Muscle of arm (tissue), 12 donors: ENCODE measurements around the gene TMEM200C. TPM values are rescaled to one million over a fixed set of nuclear protein-coding genes. Genes with fewer than 3 reads are reported as not detected.
"Not testable (repeated sequence)": the region's sequence is repeated elsewhere in the genome, so short reads cannot be mapped to it uniquely, and the experiment has no call there.

Source experiments
- DNase-seq: peaks from one replicate; pipeline ENCODE4 v3.0.0-alpha.2; 2013
- polyA plus RNA-seq, 12 donors: library from polyadenylated mRNA; unstranded; fragments of 120-200 nt; gene quantifications; one replicate each; pipeline ENCODE4 v1.2.1, GENCODE V29; 2013; ENCODE audit not compliant: insufficient read length in 12 of 12

The TMEM200C gene
- polyA plus RNA-seq, 12 donors, result 0.19 to 4.0 (median 0.77) TPM; not detected in 2

DNA sequence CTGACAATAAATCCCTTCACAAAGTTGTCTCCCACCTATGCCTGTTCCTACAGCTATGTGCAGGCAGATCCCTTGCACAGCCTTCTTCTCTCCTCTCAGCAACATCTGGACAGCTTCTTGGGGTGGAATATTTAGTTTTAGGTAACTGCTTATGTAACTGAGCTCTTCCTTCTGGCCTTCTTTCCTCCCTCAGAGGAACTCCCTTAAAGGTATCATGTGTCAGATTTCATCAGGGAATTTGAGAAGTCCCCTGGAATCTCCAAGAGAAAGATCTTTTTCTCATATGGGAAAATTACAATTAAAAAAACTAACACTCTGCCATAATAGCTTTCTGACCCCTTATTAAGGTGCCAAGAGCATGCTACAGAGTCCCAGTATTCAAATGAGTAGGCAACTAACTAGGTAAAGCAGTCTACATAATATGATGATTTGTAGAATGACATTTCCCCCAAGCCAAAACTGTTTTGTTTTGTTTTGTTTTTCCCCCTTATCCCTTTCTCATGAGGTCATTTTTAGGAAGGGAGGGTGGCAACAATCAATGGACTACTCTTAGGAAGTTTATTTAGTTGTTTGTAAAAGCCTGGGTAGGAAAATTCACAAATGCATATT, 2.4 kb downstream of the TMEM200C start:
- no peak for DNase-seq

GRCh38 chr18:5891854-5892215, 3.5 kb downstream of the TMEM200C start:
- no peak for DNase-seq

DNA sequence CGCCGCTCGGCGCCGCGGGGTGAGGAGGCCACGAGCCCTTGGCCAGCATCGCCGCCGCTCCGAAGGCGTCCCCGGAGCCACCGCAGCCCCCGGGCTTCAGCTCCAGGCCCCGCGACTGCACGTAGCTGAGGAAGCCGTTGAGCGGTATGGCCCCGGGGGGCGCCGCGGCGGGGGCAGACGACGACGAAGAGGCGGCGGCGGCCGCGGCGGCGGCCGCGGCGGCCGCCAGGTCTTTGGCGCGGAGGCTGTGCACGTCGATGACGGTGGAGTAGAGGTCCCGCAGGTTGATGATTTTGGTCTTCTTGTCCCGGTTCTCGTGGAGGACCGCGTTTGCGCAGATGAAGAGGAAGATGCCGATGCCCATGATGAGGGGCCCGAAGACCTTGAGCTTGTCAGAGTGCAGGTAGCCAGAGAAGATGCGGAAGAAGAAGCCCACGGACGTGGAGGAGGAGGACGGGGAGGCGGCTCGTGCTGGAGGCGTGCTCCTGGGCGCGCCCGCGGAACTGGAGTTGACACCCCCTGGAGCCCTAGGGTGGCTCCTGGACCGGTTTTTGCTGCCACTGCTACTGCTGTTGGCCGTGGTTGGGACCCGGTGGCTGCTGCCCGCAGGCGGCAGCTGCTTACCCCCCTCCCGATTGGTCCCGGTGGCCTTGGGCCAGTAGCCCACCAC, 4.0 kb downstream of the TMEM200C start:
- no peak for DNase-seq

DNA sequence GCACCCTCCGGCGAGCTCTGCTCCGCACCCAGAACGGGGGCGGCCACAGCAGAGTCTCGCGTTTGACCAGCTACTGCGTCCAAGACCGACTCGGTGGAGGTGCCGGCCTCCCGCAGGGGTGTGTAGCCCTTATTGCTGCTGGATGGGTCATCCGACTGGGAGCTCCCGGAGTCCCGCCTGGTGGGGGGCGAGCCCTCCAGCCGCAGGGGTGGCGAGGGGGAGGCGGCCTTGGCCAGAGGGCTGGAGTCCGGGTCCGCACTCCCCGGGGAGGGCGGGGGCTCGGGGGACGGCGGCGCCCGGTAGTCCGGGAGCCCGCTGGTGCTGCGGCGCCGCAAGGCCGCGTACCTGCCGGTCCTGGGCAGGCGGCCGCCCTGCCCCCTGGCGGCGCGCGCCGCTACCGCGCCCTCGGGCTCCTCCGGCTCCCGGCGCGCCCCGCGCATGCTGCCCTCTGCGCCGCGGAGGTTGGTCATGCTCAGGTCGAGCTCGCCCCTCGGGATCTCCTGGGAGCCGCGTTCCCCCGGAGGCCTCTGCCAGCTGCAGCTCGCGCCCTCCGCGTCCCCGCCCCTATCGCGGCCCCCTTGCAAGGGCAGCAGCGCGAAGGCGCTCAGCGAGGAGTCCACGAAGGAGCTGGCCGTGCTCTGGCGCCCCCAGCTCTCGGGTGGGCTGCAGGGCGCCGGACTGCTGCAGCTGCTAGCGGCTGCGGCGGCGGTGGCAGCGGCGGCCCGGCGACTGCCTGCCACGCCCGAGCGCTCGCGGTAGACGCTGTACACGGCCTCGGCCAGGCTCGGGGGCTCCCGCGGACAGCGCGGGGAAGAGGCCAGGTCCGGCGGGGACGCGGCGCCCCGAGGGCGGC, 4.8 kb downstream of the TMEM200C start:
- DNase-seq, result no peak

DNA sequence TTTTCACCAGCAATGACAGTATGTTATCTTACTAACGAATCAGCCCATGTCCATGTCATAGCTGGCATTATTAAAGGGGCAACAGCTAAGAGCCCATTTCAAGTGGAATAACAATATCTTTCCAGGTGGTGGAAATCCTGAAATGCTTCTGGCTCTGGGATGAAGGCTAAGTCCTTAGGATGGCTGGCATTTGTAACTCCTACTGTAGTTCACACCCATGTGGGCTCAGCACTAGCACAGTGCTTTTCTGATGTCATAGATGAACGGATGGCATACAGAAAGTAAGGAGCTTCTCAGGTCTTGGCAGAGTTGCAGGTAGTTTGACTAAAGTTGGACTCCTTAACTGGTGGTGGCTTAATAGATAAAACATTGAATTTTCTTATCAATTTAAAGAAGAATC, 10.0 kb downstream of the TMEM200C start:
- DNase-seq, result no peak

GRCh38 chr18:5884375-5884774, 10.9 kb downstream of the TMEM200C start:
- DNase-seq, result no peak

GRCh38 chr18:5879479-5879882, 15.8 kb downstream of the TMEM200C start:
- DNase-seq, result no peak

GRCh38 chr18:5876891-5877290, 18.4 kb downstream of the TMEM200C start:
- DNase-seq, result no peak

GRCh38 chr18:5874336-5874735, 21.0 kb downstream of the TMEM200C start:
- no peak for DNase-seq

- no peak for DNase-seq
Observed at GRCh38 chr18:5872886-5873285, 22.4 kb downstream of the TMEM200C start.

GRCh38 chr18:5871426-5871825, 23.9 kb downstream of the TMEM200C start:
- no peak for DNase-seq

DNA sequence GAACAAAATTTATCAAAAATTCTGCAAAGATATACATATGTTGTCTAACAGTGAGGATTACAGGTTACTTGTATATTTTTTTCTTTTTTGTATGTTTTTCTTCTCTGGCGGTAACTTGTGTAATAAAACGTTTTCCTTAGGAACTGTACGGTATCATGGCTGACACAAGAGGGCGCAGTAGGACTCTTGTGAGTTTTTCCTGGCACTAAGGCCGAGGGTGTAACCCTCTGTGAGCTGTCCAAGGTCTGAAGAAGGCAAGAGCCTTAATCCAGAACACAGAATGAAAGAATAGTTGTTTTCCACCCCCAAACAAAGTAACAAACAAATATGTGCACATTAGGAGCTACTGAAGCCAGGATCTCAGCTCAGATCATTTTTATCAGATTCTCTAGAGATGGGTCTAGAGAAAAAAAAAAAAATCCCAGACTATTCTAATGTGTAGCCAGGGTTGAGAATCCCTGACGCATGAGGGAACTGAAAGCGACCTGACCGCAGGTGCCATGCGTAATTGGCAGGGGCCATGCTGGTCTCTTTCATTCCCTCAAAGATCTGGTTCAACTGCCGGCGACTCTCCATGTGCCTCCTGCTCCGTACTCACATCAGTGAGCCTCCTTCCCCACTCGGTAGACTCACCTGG, 27.0 kb downstream of the TMEM200C start:
- DNase-seq, result peak; percentile 90

GRCh38 chr18:5865521-5865920, 29.8 kb downstream of the TMEM200C start:
- DNase-seq, result no peak

DNA sequence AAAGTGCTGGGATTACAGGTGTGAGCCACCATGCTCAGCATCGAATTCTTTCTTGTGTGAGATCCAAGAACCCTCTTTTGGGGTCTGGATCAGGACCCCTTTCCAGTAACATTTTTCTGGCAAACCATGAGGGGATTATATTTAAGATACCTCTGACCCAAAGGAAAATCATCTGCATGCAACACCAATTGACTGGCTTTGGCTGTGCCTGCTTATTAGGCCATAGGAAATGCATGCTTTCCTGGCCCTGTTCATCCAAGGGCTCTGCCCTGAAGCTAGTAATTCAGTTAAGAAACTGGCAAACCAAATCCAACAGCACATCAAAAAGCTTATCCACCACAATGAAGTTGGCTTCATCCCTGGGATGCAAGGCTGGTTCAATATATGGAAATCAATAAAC, 33.2 kb downstream of the TMEM200C start:
- DNase-seq, result not testable (repeated sequence)

- DNase-seq, result no peak
Observed at GRCh38 chr18:5857180-5857579, 38.1 kb downstream of the TMEM200C start.

DNA sequence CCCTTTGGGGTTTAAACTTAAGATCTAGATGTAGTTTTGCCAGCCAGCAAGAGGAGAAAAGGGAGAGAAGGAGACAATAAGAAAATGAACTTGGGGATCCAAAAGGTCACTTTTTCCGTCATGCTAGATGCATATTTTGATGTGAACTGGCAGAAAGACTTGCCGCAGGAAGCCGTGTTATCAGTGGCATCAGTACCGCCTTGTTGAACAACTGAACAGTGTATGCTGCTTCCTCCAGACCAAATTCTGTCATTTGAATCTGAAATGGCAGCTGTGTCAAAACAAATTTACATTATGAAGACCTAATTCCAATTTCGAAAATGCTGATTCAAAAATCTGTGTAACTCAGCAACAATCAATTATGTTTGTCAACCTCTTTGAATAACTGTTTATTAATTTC, 42.1 kb downstream of the TMEM200C start:
- no peak for DNase-seq

GRCh38 chr18:5851998-5852397, 43.3 kb downstream of the TMEM200C start:
- no peak for DNase-seq

- no peak for DNase-seq
Observed at GRCh38 chr18:5842653-5843052, 52.7 kb downstream of the TMEM200C start.

DNA sequence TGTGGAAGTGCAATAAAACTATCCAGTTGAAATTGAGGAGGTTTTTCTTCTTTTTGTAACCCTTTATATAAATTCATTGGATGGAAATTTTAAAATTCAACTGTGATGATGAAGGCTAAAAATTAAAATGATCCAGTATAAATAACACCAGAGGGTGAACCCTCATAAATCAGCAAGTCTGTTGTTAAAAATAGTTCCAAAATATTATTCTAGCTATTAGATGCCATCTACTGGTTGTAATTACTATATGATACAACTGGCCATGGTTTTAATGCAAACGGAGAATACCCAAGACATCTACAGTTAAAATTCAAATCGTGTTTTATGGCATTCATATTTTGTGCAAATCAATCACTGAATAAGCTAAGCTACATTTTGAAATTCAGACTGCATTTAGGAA, 53.8 kb downstream of the TMEM200C start:
- DNase-seq, result no peak

GRCh38 chr18:5840547-5840946, 54.8 kb downstream of the TMEM200C start:
- peak; percentile 7 for DNase-seq

GRCh38 chr18:5840025-5840424, 55.3 kb downstream of the TMEM200C start:
- DNase-seq, result no peak

GRCh38 chr18:5839102-5839501, 56.2 kb downstream of the TMEM200C start:
- no peak for DNase-seq
